GM10248 (cell line): ENCODE measurements around the gene TMEM135.

Experiments used
- CTCF ChIA-PET: fragments of 300-600 bp; sonication (Branson Sonifier 250); formaldehyde crosslinking; extraction: SDS; loops from one replicate; lab custom pipeline; 2021; ENCODE audit warnings: antibody characterized with exemption; lab: Yijun Ruan, JAX
- POLR2A ChIA-PET: fragments of 350-650 bp; sonication (Branson Sonifier 250); formaldehyde crosslinking; extraction: SDS; loops from one replicate; lab custom pipeline; 2020; ENCODE audit warnings: antibody characterized with exemption; lab: Yijun Ruan, JAX
- DNase-seq: peaks from one replicate; pipeline ENCODE4 v3.0.0; 2012; ENCODE audit errors: extremely low spot score
- TF ChIP-seq, protein P1 (sequence below): IDR thresholded peaks from 2 replicates; pipeline ENCODE4 v1.5.1; 2012; ENCODE audit warnings: mild to moderate bottlenecking, low read depth; ENCODE audit errors: extremely low read depth, missing control alignments, control extremely low read depth

TMEM135 gene

GRCh38 chr11:87213444-87213843 is 175.7 kb downstream of the TMEM135 start:
- POLR2A ChIA-PET: no interaction called here
- CTCF ChIA-PET: no interaction called here
- no peak for DNase-seq
- TF ChIP-seq, protein P1, sequence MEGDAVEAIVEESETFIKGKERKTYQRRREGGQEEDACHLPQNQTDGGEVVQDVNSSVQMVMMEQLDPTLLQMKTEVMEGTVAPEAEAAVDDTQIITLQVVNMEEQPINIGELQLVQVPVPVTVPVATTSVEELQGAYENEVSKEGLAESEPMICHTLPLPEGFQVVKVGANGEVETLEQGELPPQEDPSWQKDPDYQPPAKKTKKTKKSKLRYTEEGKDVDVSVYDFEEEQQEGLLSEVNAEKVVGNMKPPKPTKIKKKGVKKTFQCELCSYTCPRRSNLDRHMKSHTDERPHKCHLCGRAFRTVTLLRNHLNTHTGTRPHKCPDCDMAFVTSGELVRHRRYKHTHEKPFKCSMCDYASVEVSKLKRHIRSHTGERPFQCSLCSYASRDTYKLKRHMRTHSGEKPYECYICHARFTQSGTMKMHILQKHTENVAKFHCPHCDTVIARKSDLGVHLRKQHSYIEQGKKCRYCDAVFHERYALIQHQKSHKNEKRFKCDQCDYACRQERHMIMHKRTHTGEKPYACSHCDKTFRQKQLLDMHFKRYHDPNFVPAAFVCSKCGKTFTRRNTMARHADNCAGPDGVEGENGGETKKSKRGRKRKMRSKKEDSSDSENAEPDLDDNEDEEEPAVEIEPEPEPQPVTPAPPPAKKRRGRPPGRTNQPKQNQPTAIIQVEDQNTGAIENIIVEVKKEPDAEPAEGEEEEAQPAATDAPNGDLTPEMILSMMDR: no peak

GRCh38 chr11:87215236-87215635 is 177.5 kb downstream of the TMEM135 start:
- ChIA-PET CTCF (interaction anchor here (1.2 kb wide), 1 partner anchor 22 kb away, joined by 3 read pairs; no protein-coding TSS in a partner anchor), POLR2A (no interaction called here)
- DNase-seq: no peak
- TF ChIP-seq, protein P1: no peak

- POLR2A ChIA-PET: no interaction called here
- CTCF ChIA-PET: no interaction called here
- TF ChIP-seq, protein P1: no peak
- peak; percentile 15 for DNase-seq
Observed at GRCh38 chr11:87219266-87219665, 181.5 kb downstream of the TMEM135 start.

- ChIA-PET POLR2A (no interaction called here), CTCF (interaction anchor here (1.7 kb wide), 1 partner anchor 9 kb away, joined by 6 read pairs; no protein-coding TSS in a partner anchor)
- no peak for DNase-seq
- TF ChIP-seq, protein P1: no peak
Observed at GRCh38 chr11:87223816-87224215, 186.1 kb downstream of the TMEM135 start.

- ChIA-PET POLR2A (no interaction called here), CTCF (interaction anchor here (1.0 to 1.7 kb wide), 3 partner anchors 9 to 285 kb away, joined by 3 to 6 read pairs (median 3); no protein-coding TSS in a partner anchor)
- TF ChIP-seq, protein P1: no peak
- no peak for DNase-seq
Observed at GRCh38 chr11:87224486-87224885, 186.8 kb downstream of the TMEM135 start.

DNA sequence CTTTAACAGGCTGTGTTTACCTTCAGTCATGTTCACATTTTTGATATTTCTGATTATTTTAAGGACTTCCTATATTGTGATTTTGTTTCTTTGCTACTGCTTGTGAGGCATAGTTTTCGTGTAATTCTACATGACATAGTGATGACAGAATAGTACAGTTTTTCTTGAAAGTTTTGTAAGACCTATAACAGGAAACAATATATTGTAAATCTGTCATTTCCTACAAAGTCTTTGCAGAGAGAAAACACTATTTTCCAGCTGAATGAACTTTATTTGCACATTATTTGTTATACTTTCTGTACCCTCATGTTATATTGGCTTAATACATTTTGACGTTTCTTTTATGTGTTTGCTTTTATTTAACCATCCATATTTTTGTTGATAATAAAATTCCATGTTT is 191.1 kb downstream of the TMEM135 start:
- CTCF ChIA-PET: no interaction called here
- POLR2A ChIA-PET: no interaction called here
- TF ChIP-seq, protein P1: no peak
- DNase-seq: no peak
